Activated gamma-delta T cell treated with anti-CD3 and anti-CD28 coated beads, Interleukin-2, amount 50 U/mL, for 16 hours (primary cell): ENCODE data around the gene PLEKHA7.

Source experiments
- DNase-seq: peaks from one replicate; pipeline ENCODE4 v3.0.0-alpha.2; 2020; ENCODE audit warnings: low read depth

PLEKHA7 gene

GRCh38 chr11:16809886-16810668, 204.1 kb downstream of the PLEKHA7 start:
- no peak for DNase-seq

- no peak for DNase-seq
Measured at GRCh38 chr11:16807306-16807705, 206.9 kb downstream of the PLEKHA7 start.

GRCh38 chr11:16806791-16807190, 207.4 kb downstream of the PLEKHA7 start:
- no peak for DNase-seq

- no peak for DNase-seq
Measured at GRCh38 chr11:16805938-16806337, 208.3 kb downstream of the PLEKHA7 start.

- DNase-seq, result no peak
Measured at GRCh38 chr11:16804104-16804947, 209.9 kb downstream of the PLEKHA7 start.

- no peak for DNase-seq
Measured at GRCh38 chr11:16801288-16801980, 212.8 kb downstream of the PLEKHA7 start.

- no peak for DNase-seq
Measured at GRCh38 chr11:16800382-16800781, 213.8 kb downstream of the PLEKHA7 start.

GRCh38 chr11:16799890-16800289, 214.3 kb downstream of the PLEKHA7 start:
- DNase-seq, result no peak

GRCh38 chr11:16799221-16799620, 215.0 kb downstream of the PLEKHA7 start:
- DNase-seq, result no peak

- no peak for DNase-seq
Measured at GRCh38 chr11:16797776-16798175, 216.4 kb downstream of the PLEKHA7 start.

- DNase-seq, result no peak
Measured at GRCh38 chr11:16796311-16796710, 217.9 kb downstream of the PLEKHA7 start.

- no peak for DNase-seq
Measured at GRCh38 chr11:16795146-16795545, 219.1 kb downstream of the PLEKHA7 start.

- DNase-seq, result no peak
Measured at GRCh38 chr11:16794047-16794818, 220.0 kb downstream of the PLEKHA7 start.

GRCh38 chr11:16793511-16793910, 220.7 kb downstream of the PLEKHA7 start:
- DNase-seq, result no peak

GRCh38 chr11:16793009-16793408, 221.2 kb downstream of the PLEKHA7 start:
- no peak for DNase-seq

GRCh38 chr11:16792426-16792825, 221.8 kb downstream of the PLEKHA7 start:
- DNase-seq, result no peak

- DNase-seq, result no peak
Measured at GRCh38 chr11:16791191-16791961, 222.8 kb downstream of the PLEKHA7 start.

GRCh38 chr11:16790486-16791190, 223.6 kb downstream of the PLEKHA7 start:
- no peak for DNase-seq

GRCh38 chr11:16789560-16790485, 224.4 kb downstream of the PLEKHA7 start:
- DNase-seq, result no peak
